Glutamatergic neuron (in vitro differentiated cells): Measurements from ENCODE around the gene CYLD. TPM values are rescaled to one million over a fixed set of nuclear protein-coding genes. Genes with fewer than 3 reads are reported as not detected.

Experiments
- DNase-seq: peaks from one replicate; pipeline ENCODE4 v3.0.0; 2022
- H3K27ac Mint-ChIP-seq: one replicate; pipeline ENCODE4 v1.8.0; 2020; ENCODE audit warnings: mild to moderate bottlenecking, mixed read lengths, inconsistent platforms; ENCODE audit not compliant: unreplicated experiment
- H3K27me3 Mint-ChIP-seq: one replicate; pipeline ENCODE4 v1.8.0; 2020; ENCODE audit warnings: mild to moderate bottlenecking, moderate library complexity, mixed read lengths, inconsistent platforms; ENCODE audit not compliant: unreplicated experiment
- H3K36me3 Mint-ChIP-seq: one replicate; pipeline ENCODE4 v1.8.0; 2020; ENCODE audit warnings: mild to moderate bottlenecking, mixed read lengths, inconsistent platforms; ENCODE audit not compliant: unreplicated experiment
- H3K4me1 Mint-ChIP-seq: one replicate; pipeline ENCODE4 v1.8.0; 2020; ENCODE audit warnings: mild to moderate bottlenecking, low read depth, mixed read lengths, inconsistent platforms; ENCODE audit not compliant: unreplicated experiment
- H3K4me3 Mint-ChIP-seq: one replicate; pipeline ENCODE4 v1.8.0; 2020; ENCODE audit warnings: mild to moderate bottlenecking, mixed read lengths, inconsistent platforms; ENCODE audit not compliant: unreplicated experiment
- H3K9me3 Mint-ChIP-seq: one replicate; pipeline ENCODE4 v1.8.0; 2020; ENCODE audit warnings: mild to moderate bottlenecking, moderate library complexity, mixed read lengths, inconsistent platforms; ENCODE audit not compliant: unreplicated experiment
- total RNA-seq: library from RNA; stranded (reverse); fragmentation: NEBNext Ultra II Directional; extraction: Animal tissue kit (Norgen Biotek cat#: 25700); gene quantifications from one replicate; pipeline ENCODE4 v1.2.1, GENCODE V29; 2021; ENCODE audit not compliant: unreplicated experiment
- TF ChIP-seq, protein P1 (sequence below): fragments of 200-600 bp; sonication (generic); IDR thresholded peaks from one replicate; pipeline ENCODE4 v1.5.0; 2021; ENCODE audit not compliant: partially characterized antibody, unreplicated experiment

The CYLD gene
- total RNA-seq, 1 donor from 2014 or later, result 39.5 TPM

GRCh38 chr16:50830698-50831097, 88.8 kb downstream of the CYLD start:
- TF ChIP-seq, protein P1, sequence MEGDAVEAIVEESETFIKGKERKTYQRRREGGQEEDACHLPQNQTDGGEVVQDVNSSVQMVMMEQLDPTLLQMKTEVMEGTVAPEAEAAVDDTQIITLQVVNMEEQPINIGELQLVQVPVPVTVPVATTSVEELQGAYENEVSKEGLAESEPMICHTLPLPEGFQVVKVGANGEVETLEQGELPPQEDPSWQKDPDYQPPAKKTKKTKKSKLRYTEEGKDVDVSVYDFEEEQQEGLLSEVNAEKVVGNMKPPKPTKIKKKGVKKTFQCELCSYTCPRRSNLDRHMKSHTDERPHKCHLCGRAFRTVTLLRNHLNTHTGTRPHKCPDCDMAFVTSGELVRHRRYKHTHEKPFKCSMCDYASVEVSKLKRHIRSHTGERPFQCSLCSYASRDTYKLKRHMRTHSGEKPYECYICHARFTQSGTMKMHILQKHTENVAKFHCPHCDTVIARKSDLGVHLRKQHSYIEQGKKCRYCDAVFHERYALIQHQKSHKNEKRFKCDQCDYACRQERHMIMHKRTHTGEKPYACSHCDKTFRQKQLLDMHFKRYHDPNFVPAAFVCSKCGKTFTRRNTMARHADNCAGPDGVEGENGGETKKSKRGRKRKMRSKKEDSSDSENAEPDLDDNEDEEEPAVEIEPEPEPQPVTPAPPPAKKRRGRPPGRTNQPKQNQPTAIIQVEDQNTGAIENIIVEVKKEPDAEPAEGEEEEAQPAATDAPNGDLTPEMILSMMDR, result no peak
- Mint-ChIP-seq H3K27ac (no peak overlapping the region), H3K9me3 (no peaks in the 10 kb centered on the region), H3K27me3 (no peaks in the 10 kb centered on the region), H3K4me3 (no peak overlapping the region), H3K36me3 (no peaks in the 10 kb centered on the region), H3K4me1 (no peaks in the 10 kb centered on the region)
- DNase-seq, result no peak

- Mint-ChIP-seq H3K9me3 (no peaks in the 10 kb centered on the region), H3K4me3 (no peak overlapping the region), H3K4me1 (no peaks in the 10 kb centered on the region), H3K27me3 (no peaks in the 10 kb centered on the region), H3K36me3 (no peaks in the 10 kb centered on the region), H3K27ac (no peak overlapping the region)
- no peak for DNase-seq
- TF ChIP-seq, protein P1, result no peak
Measured at GRCh38 chr16:50831751-50832150, 89.9 kb downstream of the CYLD start.

DNA sequence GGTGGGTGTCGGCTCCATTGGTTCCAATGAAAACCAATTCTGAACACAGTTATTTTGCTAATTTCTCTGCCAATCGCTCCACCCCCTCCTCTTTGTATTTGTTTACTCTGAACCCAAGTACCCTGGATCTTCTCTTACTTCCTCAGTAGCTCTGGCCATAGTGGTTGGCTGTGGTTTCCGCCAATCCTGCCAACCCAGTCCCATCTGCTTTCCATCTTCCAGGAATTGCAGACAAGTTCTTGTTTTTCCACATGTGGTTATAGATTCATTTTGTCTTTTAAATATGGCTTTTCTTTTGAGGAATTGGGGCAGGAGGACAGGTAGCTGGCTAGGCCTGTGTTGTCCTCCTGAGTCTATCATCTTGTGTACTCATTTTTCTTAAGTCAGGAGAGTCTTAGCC, 92.0 kb downstream of the CYLD start:
- Mint-ChIP-seq H3K27me3 (no peaks in the 10 kb centered on the region), H3K27ac (no peak overlapping the region), H3K36me3 (no peaks in the 10 kb centered on the region), H3K4me1 (no peaks in the 10 kb centered on the region), H3K4me3 (no peak overlapping the region), H3K9me3 (no peaks in the 10 kb centered on the region)
- DNase-seq, result no peak
- TF ChIP-seq, protein P1, result no peak

DNA sequence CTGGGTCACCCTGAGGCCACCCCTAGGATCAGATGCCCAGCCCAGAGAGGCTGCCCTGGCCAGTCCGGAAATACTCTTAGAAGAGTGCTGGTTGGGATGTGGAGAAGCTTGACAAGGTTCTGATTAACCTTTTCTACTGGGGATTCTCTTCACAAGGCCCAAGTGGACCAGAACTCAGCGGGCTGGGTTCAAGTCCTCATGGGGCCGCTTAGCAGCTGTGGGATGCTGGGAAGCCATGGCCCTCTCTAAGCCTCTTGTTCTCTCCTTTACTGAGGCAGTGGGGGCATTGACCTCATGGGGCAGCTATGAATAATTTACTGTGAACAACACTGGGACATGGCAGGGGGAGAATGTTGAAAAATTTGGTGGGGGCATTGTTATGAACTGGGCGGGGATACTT, 92.8 kb downstream of the CYLD start:
- no peak for DNase-seq
- Mint-ChIP-seq H3K4me1 (no peaks in the 10 kb centered on the region), H3K27me3 (no peaks in the 10 kb centered on the region), H3K4me3 (no peak overlapping the region), H3K36me3 (no peaks in the 10 kb centered on the region), H3K27ac (no peak overlapping the region), H3K9me3 (no peaks in the 10 kb centered on the region)
- TF ChIP-seq, protein P1, result no peak

- no peak for DNase-seq
- H3K27me3 Mint-ChIP-seq, result no peaks in the 10 kb centered on the region
- H3K27ac Mint-ChIP-seq, result no peak overlapping the region
- H3K36me3 Mint-ChIP-seq, result no peaks in the 10 kb centered on the region
- no peaks in the 10 kb centered on the region for H3K4me1 Mint-ChIP-seq
- no peak overlapping the region for H3K4me3 Mint-ChIP-seq
- H3K9me3 Mint-ChIP-seq, result peaks cover 2% of the 10 kb centered on the region
- TF ChIP-seq, protein P1, result no peak
Measured at GRCh38 chr16:50835358-50836060, 93.6 kb downstream of the CYLD start.
